Measurements from ENCODE around the gene NTM. TPM values are rescaled to one million over a fixed set of nuclear protein-coding genes. Genes with fewer than 3 reads are reported as not detected.
"Not testable (repeated sequence)": the region's sequence is repeated elsewhere in the genome, so short reads cannot be mapped to it uniquely, and the experiment has no call there.

The NTM gene
- total RNA-seq, 1 donor from 2014 or later: 82.7 TPM

GRCh38 chr11:131491503-131491902, 121.1 kb downstream of the NTM start:
- Mint-ChIP-seq H3K4me3 (ENCODE audit: unreplicated experiment) (no peak overlapping the region), H3K36me3 (ENCODE audit: unreplicated experiment) (no peaks in the 10 kb centered on the region), H3K27me3 (ENCODE audit: unreplicated experiment) (no peaks in the 10 kb centered on the region), H3K9me3 (ENCODE audit: unreplicated experiment) (no peaks in the 10 kb centered on the region), H3K4me1 (ENCODE audit: unreplicated experiment) (no peaks in the 10 kb centered on the region), H3K27ac (ENCODE audit: unreplicated experiment) (no peak overlapping the region)
- TF ChIP-seq CTCF (IDR thresholded peaks at IDR 0.05): no peak
- no peak for DNase-seq (ENCODE audit: extremely low spot score, unreplicated experiment)

- H3K9me3 Mint-ChIP-seq (ENCODE audit: unreplicated experiment): no peaks in the 10 kb centered on the region
- TF ChIP-seq CTCF (IDR thresholded peaks at IDR 0.05): no peak
- H3K27ac Mint-ChIP-seq (ENCODE audit: unreplicated experiment): no peak overlapping the region
- no peaks in the 10 kb centered on the region for H3K4me1 Mint-ChIP-seq (ENCODE audit: unreplicated experiment)
- no peak overlapping the region for H3K4me3 Mint-ChIP-seq (ENCODE audit: unreplicated experiment)
- no peak for DNase-seq (ENCODE audit: extremely low spot score, unreplicated experiment)
- H3K27me3 Mint-ChIP-seq (ENCODE audit: unreplicated experiment): no peaks in the 10 kb centered on the region
- H3K36me3 Mint-ChIP-seq (ENCODE audit: unreplicated experiment): no peaks in the 10 kb centered on the region
Observed at GRCh38 chr11:131495423-131495822, 125.0 kb downstream of the NTM start.

GRCh38 chr11:131497686-131498085, 127.3 kb downstream of the NTM start:
- not testable (repeated sequence) for H3K27ac Mint-ChIP-seq (ENCODE audit: unreplicated experiment); H3K9me3 Mint-ChIP-seq (ENCODE audit: unreplicated experiment); H3K27me3 Mint-ChIP-seq (ENCODE audit: unreplicated experiment); H3K36me3 Mint-ChIP-seq (ENCODE audit: unreplicated experiment); DNase-seq (ENCODE audit: extremely low spot score, unreplicated experiment); H3K4me1 Mint-ChIP-seq (ENCODE audit: unreplicated experiment); H3K4me3 Mint-ChIP-seq (ENCODE audit: unreplicated experiment)

- H3K27ac Mint-ChIP-seq (ENCODE audit: unreplicated experiment): no peak overlapping the region
- H3K9me3 Mint-ChIP-seq (ENCODE audit: unreplicated experiment): no peaks in the 10 kb centered on the region
- DNase-seq (ENCODE audit: extremely low spot score, unreplicated experiment): no peak
- no peak overlapping the region for H3K4me3 Mint-ChIP-seq (ENCODE audit: unreplicated experiment)
- no peaks in the 10 kb centered on the region for H3K27me3 Mint-ChIP-seq (ENCODE audit: unreplicated experiment)
- TF ChIP-seq CTCF (IDR thresholded peaks at IDR 0.05): no peak
- H3K4me1 Mint-ChIP-seq (ENCODE audit: unreplicated experiment): no peaks in the 10 kb centered on the region
- H3K36me3 Mint-ChIP-seq (ENCODE audit: unreplicated experiment): no peaks in the 10 kb centered on the region
Observed at GRCh38 chr11:131498631-131499160, 128.3 kb downstream of the NTM start.

- no peaks in the 10 kb centered on the region for H3K4me1 Mint-ChIP-seq (ENCODE audit: unreplicated experiment)
- DNase-seq (ENCODE audit: extremely low spot score, unreplicated experiment): no peak
- no peaks in the 10 kb centered on the region for H3K36me3 Mint-ChIP-seq (ENCODE audit: unreplicated experiment)
- no peaks in the 10 kb centered on the region for H3K27me3 Mint-ChIP-seq (ENCODE audit: unreplicated experiment)
- H3K9me3 Mint-ChIP-seq (ENCODE audit: unreplicated experiment): no peaks in the 10 kb centered on the region
- no peak overlapping the region for H3K27ac Mint-ChIP-seq (ENCODE audit: unreplicated experiment)
- H3K4me3 Mint-ChIP-seq (ENCODE audit: unreplicated experiment): no peak overlapping the region
- TF ChIP-seq CTCF (IDR thresholded peaks at IDR 0.05): no peak
Observed at GRCh38 chr11:131499199-131499598, 128.8 kb downstream of the NTM start.

- DNase-seq (ENCODE audit: extremely low spot score, unreplicated experiment): no peak
- H3K4me1 Mint-ChIP-seq (ENCODE audit: unreplicated experiment): no peaks in the 10 kb centered on the region
- H3K9me3 Mint-ChIP-seq (ENCODE audit: unreplicated experiment): no peaks in the 10 kb centered on the region
- peaks cover 4% of the 10 kb centered on the region for H3K27me3 Mint-ChIP-seq (ENCODE audit: unreplicated experiment)
- H3K36me3 Mint-ChIP-seq (ENCODE audit: unreplicated experiment): no peaks in the 10 kb centered on the region
- H3K27ac Mint-ChIP-seq (ENCODE audit: unreplicated experiment): no peak overlapping the region
- no peak for TF ChIP-seq CTCF (IDR thresholded peaks at IDR 0.05)
- H3K4me3 Mint-ChIP-seq (ENCODE audit: unreplicated experiment): no peak overlapping the region
Observed at GRCh38 chr11:131503017-131503416, 132.6 kb downstream of the NTM start.

All from osteocyte (in vitro differentiated cells).